Right forelimb (tissue), 1 donor: ENCODE data around the gene PCDH12.
"Not testable (repeated sequence)": the region's sequence is repeated elsewhere in the genome, so short reads cannot be mapped to it uniquely, and the experiment has no call there.

ENCODE experiments used
- DNase-seq: peaks from one replicate; pipeline ENCODE4 v3.0.0-alpha.2; 2018

The PCDH12 gene

DNA sequence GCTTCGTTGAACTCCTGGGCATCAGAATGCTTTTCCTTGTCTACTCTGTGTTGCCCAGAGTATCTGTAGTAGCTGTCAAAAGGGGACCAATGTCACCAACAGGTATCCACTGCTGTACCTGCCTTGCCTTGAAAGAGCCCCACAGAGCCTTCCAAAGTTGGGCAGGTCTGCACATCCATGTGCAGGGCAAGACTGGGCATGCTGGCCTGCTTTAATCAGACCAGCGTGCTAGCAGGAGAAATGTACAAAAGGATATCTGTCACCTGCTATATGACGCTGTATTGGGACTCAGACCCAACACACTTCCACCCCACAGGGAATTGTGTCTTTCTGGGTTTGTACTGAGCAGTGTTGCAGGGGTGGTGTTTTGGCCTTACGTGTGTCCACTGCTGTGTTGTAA lies 22.5 kb downstream of the PCDH12 start:
- no peak for DNase-seq

DNA sequence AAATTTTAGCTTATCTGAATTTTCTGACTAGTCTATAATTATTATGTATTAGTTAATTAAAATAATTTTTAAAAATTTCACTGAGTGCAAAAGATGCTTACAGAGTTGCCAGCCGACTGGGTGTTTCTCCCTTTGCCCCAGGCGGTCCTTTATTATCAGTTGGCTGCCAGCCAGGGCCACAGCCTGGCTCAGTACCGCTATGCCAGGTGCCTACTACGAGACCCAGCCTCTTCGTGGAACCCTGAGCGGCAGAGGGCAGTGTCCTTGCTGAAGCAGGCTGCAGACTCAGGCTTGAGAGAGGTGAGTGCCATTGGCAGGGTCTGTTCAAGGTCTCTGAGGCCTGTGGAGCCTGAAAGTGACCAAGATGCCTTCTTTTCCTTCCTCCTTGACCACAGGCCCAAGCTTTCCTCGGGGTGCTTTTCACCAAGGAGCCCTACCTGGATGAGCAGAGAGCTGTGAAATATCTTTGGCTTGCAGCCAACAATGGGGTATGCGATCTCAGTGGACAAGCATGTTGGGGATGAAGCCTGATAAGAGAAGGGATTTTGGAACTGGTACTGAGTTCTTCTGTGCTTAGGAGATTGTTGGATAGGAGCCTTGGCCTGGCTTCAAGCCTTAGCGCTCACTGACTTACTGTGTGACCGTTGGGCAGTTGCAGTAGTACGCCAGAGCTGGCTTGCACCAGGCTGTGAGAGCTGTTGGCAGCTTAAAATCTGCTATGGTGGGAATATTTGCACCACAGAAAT lies 23.7 kb downstream of the PCDH12 start:
- DNase-seq, result no peak

DNA sequence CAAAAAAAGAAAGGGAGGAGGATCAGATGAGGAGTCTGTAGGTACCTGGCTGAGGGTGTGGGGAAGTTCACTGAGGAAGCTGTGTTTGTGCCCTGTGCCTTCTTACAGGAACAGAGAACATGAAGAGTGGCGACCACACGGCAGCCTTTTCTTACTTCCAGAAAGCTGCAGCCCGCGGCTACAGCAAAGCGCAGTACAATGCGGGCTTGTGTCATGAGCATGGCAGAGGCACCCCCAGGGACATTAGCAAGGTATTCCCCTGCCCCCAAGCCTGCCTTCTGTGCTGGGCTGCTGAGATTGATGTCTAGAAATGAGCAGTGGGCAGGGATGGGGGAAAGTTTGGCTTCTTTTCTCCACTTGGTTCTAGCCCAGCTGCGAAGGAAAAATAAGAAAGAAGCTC lies 24.9 kb downstream of the PCDH12 start:
- no peak for DNase-seq

DNA sequence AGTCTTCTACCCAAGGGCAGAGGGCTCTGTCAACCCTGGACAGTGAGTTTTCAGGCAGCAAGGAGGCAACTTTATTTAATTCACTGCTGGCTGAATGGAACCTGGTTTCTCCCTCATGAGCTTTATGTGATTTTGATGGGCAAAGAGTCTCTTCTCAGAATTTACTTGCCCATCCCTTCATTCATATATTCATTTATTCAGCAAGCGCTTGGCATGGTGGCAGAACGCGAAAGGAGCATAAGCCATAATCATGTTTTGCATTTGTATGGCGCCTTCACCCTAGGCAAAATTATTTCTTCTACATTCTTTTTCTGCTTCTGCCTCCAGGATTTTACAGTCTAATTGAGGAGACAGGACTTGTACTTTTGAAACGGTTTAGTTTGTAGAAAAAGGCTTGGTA lies 26.3 kb downstream of the PCDH12 start:
- DNase-seq, result no peak

DNA sequence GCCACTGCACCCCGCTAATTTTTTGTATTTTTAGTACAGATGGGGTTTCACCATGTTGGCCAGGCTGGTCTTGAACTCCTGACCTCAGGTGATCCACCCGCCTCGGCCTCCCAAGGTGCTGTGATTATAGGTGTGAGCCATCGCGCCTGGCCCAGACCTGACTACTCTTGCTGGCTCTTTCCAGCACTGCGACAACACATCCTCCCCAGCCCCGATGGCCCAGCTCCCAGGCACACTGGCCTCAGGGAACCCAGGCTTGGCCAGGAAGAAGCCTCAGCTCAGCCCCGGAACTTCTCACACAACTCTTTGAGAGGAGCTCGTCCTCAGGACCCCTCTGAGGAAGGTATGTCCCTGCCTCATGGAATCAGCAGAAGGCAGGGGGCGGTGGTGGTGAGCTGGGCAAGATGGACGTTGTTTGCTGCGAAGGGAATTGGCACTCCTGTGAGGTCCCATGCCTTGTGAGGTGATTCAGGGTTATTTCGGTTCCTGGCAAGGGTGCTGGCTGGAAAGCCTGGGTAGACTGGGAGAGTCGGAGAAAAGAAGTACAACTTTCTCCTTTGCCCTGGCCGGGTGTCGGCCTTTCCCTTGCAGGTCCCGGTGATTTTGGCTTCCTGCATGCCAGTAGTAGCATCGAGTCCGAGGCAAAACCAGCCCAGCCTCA lies 28.5 kb downstream of the PCDH12 start:
- no peak for DNase-seq

DNA sequence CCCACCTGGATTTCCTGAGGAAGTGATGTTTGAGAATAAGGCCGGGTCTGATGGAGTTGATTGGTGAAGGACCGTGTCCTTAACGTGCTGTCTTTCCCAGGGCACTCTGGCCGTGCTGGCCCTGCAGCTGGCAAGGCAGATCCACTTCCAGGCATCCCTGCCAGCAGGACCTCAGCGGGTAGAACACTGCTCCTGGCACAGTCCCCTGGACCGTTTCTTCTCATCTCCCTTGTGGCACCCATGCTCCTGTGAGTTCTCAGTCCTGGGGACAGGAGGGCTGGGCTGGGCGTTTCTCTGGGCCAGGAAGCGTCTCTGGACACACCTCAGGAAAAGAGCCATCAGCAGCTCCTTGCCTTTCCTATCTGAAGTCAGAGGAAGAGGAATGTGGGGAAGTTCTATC lies 30.0 kb downstream of the PCDH12 start:
- no peak for DNase-seq

DNA sequence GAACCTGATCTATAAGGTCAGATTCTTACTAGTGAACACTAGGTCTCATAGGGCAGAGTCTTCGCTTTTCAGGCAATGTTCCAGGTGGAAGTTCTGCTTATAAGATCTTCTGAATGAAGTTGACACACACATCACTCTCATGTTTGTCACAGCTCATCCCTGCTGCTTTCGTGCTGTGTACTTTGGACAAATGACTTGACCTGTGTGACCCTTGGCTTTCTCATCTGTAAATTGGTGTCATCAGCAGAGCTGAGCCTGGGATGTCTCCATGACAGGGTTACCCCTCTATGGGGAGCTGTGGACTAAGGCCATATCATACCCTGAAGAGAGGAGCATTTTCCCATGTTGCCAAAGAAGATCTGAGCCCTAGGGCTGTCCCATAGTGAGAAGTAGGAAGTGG lies 31.6 kb downstream of the PCDH12 start:
- no peak for DNase-seq

DNA sequence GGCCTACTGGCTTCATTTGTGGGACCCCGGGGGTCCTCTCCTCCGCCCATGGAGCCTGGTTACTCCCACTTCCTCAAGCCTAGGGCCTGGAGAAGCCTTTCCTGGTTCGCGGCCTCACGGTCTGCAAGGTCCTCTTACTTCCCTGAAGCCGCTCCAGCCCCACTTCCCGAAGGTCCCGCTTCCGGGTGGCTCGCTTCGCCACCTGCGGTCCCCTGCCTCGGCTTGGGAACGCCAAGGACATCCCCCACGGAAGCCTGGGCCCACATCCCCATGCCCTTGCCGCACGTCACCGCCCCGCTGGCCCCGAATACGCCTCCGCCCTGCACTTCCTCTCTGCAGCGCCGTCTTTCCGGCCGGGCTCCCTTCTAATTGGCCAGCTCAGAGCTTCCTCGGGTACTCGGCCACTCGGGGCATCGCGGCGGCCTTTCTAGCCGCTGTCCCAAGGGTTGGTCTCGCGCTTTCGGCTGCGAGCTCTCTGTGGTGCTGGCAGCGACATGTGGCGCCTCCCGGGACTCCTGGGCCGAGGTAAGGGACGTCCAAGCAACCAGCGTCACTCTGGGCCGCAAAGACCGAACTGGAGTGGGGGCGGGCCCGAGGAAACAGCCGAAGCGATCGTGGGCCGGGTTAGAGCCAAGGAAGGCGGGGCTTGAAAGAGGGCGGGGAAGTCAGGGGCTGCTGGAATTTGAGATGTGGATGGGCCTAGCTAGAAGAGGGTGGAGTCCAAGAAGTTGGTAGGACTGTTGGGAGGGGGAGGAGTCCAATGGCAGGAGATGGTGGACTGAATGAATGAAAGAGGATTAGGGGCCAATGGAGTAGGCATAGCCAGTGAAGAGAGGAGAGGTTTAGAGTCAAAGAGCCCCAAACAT lies 34.3 kb downstream of the PCDH12 start, which contains the start of gene DELE1:
Gene DELE1 (plus strand): TSS at position 424 of the 866 bp plus-strand sequence. CDS start 71 bp downstream, at position 495.
- peak; percentile 95 for DNase-seq

DNA sequence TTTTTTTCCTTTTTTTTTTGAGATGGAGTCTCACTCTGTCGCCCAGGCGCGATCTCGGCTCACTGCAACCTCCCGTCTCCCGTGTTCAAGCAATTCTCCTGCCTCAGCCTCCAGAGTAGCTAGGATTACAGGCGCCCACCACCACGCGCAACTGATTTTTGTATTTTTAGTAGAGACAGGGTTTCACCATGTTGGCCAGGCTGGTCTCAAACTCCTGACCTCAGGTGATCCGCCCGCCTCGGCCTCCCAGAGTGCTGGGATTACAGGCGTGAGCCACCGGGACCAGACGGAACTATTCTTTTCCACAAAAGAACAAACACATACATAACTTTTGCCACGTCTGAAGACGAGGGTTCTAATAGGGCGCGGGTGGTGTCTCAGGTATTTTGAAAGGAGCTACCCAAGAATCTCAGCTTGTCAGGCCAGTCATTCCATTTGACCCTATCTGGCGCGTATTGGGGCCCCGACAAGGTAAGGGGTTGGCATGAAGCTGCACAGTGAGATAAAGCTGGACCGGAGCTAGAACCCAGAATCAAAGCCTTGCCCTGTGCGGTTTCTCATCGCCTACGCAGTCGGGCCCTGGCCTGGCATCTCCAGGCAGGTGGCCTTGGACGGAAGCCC lies 35.1 kb downstream of the PCDH12 start:
- DNase-seq, result not testable (repeated sequence)

DNA sequence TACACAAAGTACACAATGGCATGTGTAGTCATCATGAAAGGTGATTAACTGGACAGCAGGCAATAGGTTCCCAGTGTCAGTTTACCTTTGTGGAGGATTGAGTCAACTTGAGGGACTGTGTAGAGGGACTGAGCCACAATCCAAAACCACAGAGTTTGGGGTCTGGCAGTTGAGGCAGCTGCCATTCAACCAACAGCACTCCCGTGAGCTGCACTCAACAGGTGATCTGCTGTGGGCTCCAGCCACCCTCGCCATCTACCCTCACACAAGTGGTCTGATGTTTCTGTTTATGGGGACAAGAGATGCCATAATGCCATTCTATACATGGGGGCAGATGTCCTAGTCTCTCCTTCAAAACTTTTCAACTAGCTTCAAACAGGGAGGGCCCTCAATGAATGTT lies 37.2 kb downstream of the PCDH12 start:
- no peak for DNase-seq

DNA sequence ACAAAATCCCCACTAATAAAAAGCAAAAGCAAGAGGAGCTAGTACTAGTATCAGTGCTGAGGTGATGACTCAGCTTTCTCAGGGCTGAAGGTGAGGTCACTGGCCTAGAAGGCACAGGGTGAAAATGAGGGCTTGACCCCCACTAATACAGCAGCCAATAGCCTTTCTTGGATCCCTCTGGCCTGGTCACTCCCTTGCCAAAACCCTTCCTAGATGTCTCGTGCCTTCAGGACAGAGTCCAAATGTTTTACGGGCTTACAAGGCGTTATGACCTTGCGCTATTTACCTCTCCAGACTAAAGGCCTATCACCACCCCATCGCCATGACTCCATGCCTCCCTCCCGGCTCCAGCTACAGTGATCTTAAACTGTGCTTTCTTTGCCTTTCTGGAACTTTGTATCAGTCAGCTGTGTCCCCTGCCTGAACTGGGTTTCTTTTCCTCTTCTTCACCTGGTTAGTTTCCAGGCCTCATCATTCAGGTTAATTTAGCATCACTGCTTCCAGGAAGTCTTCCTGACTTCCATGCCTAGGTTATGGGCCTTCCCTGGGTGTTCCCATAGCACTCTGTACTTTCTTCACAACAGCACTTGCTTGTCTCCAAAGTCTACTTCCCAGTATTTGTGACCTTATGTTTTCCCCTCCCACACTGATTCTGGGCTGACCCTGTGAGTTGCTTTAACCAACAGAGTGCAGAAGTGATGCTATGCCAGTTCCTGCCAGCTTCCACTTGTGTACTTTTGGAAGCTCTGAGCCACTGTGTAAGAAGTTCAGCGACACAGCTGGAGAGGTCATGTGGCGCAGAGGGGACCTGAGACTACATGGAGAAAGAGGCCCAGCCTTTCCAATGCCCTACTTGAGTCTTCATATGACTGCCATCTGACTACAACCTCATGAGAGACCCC lies 38.5 kb downstream of the PCDH12 start:
- no peak for DNase-seq

DNA sequence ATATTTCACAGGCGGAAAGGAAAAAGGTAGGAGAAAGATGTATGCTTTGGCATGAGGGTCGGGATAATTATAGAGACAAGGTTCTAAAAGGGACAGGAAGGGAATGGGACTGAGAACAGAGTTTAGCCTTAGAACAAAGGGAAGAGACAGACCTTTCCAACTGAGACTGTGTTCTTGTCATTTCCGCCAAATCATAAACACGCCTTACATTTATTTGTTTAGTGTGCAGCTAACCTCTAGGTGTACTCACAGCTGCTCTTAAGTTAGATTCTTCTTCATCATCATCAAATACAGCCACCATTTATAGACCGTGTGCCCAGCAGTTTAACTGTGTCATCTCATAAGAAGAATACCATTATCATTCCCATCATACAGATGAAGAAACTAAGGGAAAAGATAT lies 40.2 kb downstream of the PCDH12 start:
- no peak for DNase-seq

DNA sequence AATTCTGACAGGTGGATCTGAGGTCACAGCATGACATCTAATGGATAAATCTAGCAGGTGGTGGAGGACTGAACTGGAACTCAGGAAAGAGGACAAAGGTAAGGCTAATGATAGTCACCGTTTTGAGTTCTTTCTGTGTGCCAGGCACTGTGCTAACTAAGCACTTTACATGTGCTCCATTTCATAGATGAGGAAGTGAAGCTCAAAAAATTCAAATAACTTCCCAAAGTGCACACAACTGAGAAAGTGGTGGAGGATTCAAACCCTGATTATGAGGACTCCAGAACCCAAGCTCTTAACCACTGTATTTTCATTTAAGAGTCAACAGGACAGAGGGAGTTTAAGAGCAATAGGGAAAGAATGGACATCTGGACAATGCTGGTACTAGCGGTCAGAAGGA lies 41.5 kb downstream of the PCDH12 start:
- DNase-seq, result no peak

DNA sequence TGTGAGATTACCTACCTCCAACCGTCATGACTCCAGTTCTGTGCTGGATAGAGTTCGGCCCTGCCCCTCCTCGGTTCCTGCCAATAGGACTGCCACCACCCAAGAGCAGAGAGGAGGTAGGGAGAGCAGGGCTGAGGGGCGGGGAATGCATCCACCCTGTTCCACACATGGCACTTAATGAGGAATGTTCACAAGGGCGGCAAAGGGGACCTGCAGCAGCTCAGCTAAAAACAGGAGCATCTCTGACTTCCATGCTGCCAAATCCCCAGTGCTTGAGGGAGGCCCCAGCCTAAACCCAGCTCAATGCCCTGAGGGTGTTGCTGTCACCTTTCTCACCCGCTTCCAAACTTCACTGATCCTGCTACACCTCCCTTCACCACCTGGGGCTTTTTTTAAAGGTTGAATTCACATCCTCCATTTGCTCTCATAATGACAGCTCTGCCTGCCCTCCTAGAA lies 42.1 kb downstream of the PCDH12 start:
- no peak for DNase-seq

DNA sequence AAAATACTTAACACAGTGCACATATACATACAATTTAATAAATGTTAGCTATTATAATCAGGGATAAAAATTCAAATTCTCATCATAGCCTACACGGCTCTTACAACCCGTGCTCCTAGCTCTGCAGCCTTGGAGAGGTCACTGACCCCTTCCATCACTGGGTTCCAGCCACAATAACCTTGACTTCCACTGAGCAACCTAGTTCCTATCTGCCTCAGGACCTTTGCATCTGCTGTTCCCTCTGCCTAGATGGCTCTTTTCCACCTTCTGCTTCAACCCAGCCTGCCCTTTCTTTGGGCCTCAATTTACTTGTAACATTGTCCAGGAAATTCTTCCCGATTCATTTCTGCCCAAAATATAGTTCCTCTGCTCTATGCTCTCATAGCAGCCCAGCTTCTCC lies 43.2 kb downstream of the PCDH12 start:
- DNase-seq, result no peak

DNA sequence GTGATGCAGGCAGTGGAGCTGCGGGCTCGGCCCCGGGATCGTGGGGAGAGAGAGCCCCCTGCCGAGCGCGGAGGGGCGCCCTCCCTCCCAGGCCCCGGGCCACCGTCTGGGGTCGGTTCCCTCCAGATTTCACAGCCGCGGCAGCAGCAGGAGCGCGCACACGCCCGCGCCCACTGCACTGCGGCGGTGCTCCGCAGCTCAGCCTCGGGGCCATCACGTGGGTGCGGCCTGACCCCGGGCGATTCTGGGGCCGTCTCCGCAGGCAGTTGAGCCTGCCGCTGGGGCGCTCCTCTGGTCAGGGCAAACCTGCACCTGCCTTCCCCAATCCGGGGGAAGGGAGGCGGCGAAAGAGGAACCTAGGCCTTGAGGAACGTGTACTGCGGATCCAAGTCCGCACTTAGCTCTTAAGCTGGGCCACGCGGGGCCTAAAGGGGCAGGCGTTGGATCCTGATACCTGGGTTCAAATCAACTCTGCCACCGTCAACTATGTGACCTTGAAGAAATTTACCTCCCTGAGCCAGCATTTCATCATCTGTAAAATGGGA lies 43.7 kb downstream of the PCDH12 start:
- no peak for DNase-seq

DNA sequence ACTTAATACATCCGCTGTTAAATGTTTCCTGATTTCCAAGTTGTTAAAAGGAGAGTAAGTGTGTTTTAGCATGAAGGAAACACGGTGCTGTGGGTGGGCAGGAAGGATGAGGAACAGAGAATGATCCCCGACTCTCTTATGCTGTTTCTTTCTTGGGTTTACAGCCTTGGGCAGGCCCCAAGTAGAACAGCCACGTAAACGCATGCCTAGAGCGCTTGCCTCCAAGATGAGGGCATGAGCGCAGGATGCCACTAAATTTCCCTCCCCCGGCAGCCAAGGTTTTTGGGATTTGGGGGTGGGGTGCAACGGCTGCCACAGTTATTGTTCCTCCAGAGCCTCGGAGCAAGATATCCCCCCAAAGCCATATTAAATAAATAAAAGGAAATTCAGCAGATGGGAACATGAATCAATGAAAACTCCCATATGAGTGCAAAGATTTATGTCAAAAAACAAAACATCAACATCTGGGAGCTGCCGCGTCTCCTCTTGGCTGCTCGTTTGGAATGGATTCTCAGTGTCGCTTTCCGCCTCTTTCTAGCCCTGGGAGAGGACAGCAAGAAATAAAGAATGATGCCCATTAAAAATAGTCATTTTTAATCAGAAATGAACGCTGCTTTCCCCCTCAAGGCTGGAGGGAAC lies 44.3 kb downstream of the PCDH12 start:
- no peak for DNase-seq

DNA sequence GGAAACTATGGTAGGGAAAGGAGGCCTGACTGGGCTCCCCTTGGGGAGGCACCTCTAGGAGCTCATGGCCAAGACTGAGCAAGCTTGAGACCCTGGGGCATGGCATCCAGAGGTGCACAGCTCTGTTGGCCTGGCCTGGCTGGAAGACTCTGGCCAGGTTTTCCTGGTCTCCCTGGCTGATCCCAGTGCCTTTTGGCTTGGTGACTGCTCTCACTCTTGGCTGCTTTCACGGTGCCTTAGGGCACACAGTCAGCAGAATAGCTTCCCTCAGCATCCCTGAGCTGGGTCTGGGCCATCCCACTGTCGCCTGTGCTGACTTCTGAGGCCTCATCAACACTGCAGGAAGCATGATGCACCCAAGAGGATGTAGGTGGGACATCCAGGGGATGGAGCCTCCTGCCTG lies 47.7 kb downstream of the PCDH12 start:
- DNase-seq, result no peak

DNA sequence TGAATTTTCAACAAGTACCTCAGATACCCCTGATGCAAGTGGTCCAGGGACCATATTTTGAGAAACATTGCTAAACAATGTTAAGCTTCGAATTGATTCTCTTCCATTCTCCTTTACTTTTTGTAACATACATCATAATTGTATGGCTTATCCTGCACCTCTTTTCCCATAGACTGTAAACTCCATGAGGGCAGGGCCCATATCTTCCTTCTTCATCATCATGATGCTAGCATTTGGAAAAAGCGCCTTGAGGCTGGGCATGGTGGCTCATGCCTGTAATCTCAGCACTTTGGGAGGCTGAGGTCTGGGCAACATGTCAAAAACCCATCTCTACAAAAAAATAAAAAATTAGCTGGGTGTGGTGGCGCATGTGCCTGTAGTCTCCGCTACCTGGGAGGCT lies 48.8 kb downstream of the PCDH12 start:
- DNase-seq, result no peak

DNA sequence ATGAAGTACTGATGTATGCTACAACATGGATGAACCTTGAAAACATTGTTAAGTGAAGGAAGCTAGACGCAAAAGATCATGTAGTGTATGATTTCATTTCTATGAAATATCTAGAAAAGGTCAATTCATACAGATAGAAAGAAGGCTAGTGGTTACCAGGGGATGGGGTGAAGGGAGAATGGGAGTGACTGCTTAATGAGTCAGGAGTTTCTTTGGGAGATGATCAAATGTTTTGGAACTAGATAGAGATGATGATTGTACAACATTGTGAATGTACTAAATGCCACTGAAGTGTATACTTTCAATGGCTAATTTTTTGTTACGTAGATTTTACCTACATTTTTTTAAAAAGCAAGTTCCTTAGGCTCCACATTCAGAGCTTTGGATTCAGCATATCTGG lies 49.2 kb downstream of the PCDH12 start:
- no peak for DNase-seq

DNA sequence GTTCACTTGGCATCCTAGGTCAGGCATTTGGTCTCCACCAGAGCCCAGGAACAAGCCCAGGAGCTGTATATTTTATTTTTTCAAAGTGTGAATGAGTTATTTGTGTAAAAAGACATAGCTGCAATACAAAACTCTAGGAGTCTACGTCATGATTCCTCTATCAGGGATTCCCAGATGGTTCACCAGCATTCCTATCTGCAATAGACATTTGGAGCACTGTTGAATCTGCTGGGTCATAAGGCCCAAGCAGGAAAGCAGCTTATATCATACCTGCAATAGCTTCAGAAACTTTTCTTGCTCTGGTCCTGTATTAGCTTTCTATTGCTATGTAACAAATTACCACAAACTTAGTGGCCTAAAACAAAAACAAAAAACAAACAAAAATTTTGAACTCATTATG lies 51.0 kb downstream of the PCDH12 start:
- no peak for DNase-seq
